Sigmoid colon (tissue), 4 donors: ENCODE measurements around the gene LILRA6.

Experiments used
- CTCF ChIP-seq, 4 experiments: fragments of 450-650 bp in 3 of 4; fragments of 200-600 bp in 1 of 4; IDR thresholded peaks; one replicate each; pipeline ENCODE4 v1.5.1; 2016 to 2019; ENCODE audit warnings: antibody characterized with exemption in 4 of 4, mild to moderate bottlenecking in 3 of 4, moderate library complexity in 2 of 4
- POLR2A ChIP-seq, 2 donors: fragments of 450-650 bp; IDR thresholded peaks; one replicate each; pipeline ENCODE4 v1.6.1; 2016; ENCODE audit warnings: antibody characterized with exemption in 2 of 2, mild to moderate bottlenecking in 2 of 2, moderate library complexity in 2 of 2
- POLR2AphosphoS5 ChIP-seq, 4 donors: sonication (generic); formaldehyde crosslinking; IDR thresholded peaks; one replicate each; pipeline ENCODE4 v1.6.1; 2017; ENCODE audit warnings: antibody characterized with exemption in 4 of 4

GRCh38 chr19:54230031-54230430 is 12.6 kb downstream of the LILRA6 start:
- no peak for TF ChIP-seq CTCF (IDR thresholded peaks at IDR 0.05)
- no peak for TF ChIP-seq POLR2A (IDR thresholded peaks at IDR 0.05)
- TF ChIP-seq POLR2AphosphoS5 (IDR thresholded peaks at IDR 0.05) = no peak
